GM18861 (cell line): ENCODE results near the gene MYO18A.

Experiments
- ATAC-seq: cut with Tn5 transposase; IDR thresholded peaks from one replicate; pipeline ENCODE4 v1.9.1; 2021; ENCODE audit not compliant: unreplicated experiment

The MYO18A gene

DNA sequence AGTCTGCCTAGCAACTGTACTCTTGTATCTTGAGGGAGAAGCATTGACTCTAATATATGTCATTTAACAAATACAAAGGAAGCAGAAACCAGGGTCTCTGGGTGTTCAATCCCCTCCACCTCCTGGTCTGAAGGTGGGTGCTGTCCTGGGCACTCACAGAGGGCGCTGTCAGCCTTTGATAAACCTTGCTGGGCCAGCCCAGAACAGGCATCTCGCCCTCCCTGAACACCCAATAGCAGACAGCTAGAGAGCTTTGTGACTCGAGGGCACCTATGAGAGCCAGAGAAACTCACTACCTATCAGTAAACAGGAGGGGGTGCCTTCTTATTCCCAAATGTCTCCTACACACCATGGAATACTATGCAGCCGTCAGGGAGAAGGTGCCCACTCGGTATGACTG lies 143.6 kb downstream of the MYO18A start:
- no peak for ATAC-seq

DNA sequence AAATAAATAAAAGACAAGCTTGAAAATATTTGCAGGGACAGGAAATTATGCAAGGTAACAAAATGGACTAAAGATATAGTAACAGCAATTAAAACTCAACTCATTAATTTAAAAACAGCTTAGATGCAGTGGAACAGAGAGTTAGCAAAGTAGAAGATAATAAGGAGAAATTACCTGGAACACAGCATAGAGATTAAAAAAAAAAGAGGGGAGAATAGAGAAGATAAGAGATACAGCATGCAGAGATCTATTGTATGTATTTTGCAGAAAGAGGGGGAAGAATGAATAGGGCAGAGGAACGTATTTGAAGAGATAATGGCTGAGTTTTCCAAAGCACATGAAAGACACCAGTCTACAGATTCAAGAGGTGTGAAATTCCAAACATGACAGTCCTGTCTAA lies 145.7 kb downstream of the MYO18A start:
- ATAC-seq: no peak

DNA sequence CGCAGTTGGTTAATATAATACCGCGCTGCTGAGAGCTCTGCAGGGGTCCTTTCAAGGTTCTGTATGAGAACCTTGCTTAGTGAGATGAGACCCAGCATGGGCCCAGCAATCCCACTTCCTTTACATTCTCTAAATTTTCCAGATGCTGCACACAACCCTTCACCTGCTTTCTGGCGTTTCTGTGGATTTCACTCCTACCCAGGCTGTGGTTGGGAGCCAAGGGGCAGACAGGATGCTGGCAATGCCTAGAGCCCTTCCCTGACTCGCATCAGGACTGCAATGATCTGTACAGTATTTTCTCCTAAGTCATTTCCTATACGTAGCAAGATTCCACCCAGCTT lies 147.4 kb downstream of the MYO18A start:
- no peak for ATAC-seq

- no peak for ATAC-seq
Measured at GRCh38 chr17:29032013-29032856, 148.0 kb downstream of the MYO18A start.

- ATAC-seq: no peak
Measured at GRCh38 chr17:29031488-29031887, 148.7 kb downstream of the MYO18A start.

DNA sequence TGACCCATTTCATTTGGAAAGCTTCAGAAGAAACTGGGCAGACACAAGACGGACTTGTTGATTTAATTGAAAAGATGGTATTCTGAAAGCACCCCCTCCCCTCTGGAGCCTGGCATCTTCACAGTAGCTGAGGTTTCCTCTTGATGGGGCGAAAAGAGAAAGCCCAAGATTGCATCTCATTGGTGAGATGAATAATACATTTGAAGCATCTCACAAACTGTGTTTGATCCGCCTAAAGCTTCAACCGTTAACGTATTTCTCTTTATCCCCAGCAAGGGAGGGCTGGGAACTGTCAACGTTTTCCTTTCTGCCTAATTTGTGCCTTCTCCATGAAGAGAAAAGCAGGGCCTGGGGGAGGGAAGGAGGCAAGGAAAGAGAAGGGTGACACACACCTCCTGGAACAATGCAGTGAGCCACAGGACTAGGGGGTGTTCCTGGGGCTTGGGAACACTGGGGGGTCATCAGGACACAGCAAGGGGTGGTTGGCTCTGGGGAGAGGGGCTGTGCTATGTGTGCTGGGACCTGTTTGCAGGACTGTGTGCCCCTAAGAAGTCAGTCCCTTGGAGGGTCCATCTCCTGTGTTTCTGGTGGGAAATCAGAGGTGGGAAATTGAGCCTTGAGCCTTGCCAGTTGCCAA lies 155.8 kb downstream of the MYO18A start:
- ATAC-seq: no peak

- ATAC-seq: no peak
Measured at GRCh38 chr17:29022074-29022473, 158.1 kb downstream of the MYO18A start.

DNA sequence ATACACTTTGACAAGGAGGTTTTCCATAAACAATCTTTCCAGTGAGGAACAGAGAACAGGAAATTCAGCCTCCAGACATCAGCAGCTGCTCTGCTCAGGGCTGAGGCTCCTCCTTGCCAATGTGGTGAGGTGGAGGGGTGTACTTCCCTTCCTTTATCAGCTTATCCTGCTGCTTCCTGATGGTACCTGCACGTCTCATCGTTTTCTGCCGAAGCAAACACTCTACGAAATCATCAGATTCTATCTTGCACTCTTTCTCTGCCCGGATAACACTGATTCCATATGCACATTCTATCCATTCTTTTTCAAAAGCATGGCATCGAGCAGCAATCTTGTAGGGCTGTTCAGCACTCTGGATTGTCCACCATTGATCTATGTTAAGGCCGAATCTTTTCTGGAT lies 159.0 kb downstream of the MYO18A start:
- ATAC-seq: no peak
